OCI-LY7 (cell line): ENCODE data around the gene KDSR.

Source experiments
- CTCF ChIP-seq: fragments of 200-600 bp; sonication (generic); conservative IDR thresholded peaks from 2 replicates; pipeline ENCODE4 v1.5.1; 2014; ENCODE audit warnings: mild to moderate bottlenecking, antibody characterized with exemption, low read length, moderate library complexity, mixed read lengths
- EZH2phosphoT487 ChIP-seq: fragments of 200-600 bp; sonication (generic); IDR thresholded peaks from 2 replicates; pipeline ENCODE4 v1.6.1; 2018; ENCODE audit warnings: low read depth, borderline replicate concordance, mild to moderate bottlenecking, mixed run types, antibody characterized with exemption, low read length, moderate library complexity, mixed read lengths

- no peak for TF ChIP-seq CTCF
- TF ChIP-seq EZH2phosphoT487, result no peak
These were observed 42.3 kb upstream of the KDSR start for GRCh38 chr18:63409301-63409700.
